Naive thymus-derived CD4-positive, alpha-beta T cell (primary cell): Measurements from ENCODE around the gene GABRB1. TPM values are rescaled to one million over a fixed set of nuclear protein-coding genes. Genes with fewer than 3 reads are reported as not detected.
A peak's percentile ranks its signal among the peaks of the same experiment; 100 is the strongest.

Experiments
- ATAC-seq: fragments of 150-1000 bp; cut with Tn5 transposase; 2 replicates; pipeline ENCODE4 v1.10.0; 2021; ENCODE audit warnings: mild to moderate bottlenecking, moderate library complexity
- CTCF ChIA-PET: fragments of 350-600 bp; sonication (Branson Sonifier 250); formaldehyde crosslinking; loops from one replicate; lab custom pipeline; 2021; ENCODE audit warnings: antibody characterized with exemption; lab: Charles Lee
- POLR2A ChIA-PET: fragments of 350-600 bp; sonication (Branson Sonifier 250); formaldehyde crosslinking; loops from one replicate; lab custom pipeline; 2021; ENCODE audit warnings: antibody characterized with exemption, inconsistent platforms; lab: Charles Lee
- DNase-seq, 9 donors: peaks; one replicate each; pipeline versions ENCODE4 v3.0.0 to v3.0.0-alpha.2; 2020 to 2022; ENCODE audit warnings: mixed read lengths in 1 of 9
- H3K27ac ChIP-seq: one replicate; pipeline ENCODE4 v1.7.0; 2013; ENCODE audit warnings: mild to moderate bottlenecking, low read depth, low read length, moderate library complexity
- H3K27me3 ChIP-seq, 2 donors: one replicate each; pipeline ENCODE4 v1.7.0; 2013; ENCODE audit warnings: low read length in 2 of 2, mild to moderate bottlenecking in 2 of 2, moderate library complexity in 2 of 2; ENCODE audit not compliant: control insufficient read depth in 2 of 2, insufficient read depth in 2 of 2
- H3K36me3 ChIP-seq, 3 experiments: 1 replicate in 2 of 3; 2 replicates in 1 of 3; pipeline ENCODE4 v1.7.0; 2013; ENCODE audit warnings: low read length in 3 of 3, mild to moderate bottlenecking in 3 of 3, moderate library complexity in 1 of 3; ENCODE audit not compliant: insufficient read depth in 3 of 3, control insufficient read depth in 2 of 3
- H3K4me1 ChIP-seq, 2 donors: one replicate each; pipeline ENCODE4 v1.7.0; 2013; ENCODE audit warnings: low read length in 2 of 2, mild to moderate bottlenecking in 2 of 2, moderate library complexity in 1 of 2; ENCODE audit not compliant: control insufficient read depth in 2 of 2, insufficient read depth in 2 of 2
- H3K4me3 ChIP-seq: 2 replicates; pipeline ENCODE4 v1.7.0; 2013; ENCODE audit warnings: mild to moderate bottlenecking, low read length
- H3K9me3 ChIP-seq, 3 experiments: 1 replicate in 2 of 3; 2 replicates in 1 of 3; pipeline ENCODE4 v1.7.0; 2013; ENCODE audit warnings: low read length in 3 of 3; ENCODE audit not compliant: control insufficient read depth in 2 of 3
- H3K27ac Mint-ChIP-seq, 9 donors: one replicate each; pipeline ENCODE4 v1.8.0; 2020 to 2022; ENCODE audit warnings: mixed read lengths in 9 of 9, mild to moderate bottlenecking in 8 of 9, moderate library complexity in 5 of 9, inconsistent platforms in 2 of 9
- H3K27me3 Mint-ChIP-seq, 5 donors: one replicate each; pipeline ENCODE4 v1.8.0; 2021 to 2022; ENCODE audit warnings: mixed read lengths in 5 of 5, mild to moderate bottlenecking in 1 of 5
- H3K36me3 Mint-ChIP-seq, 5 donors: one replicate each; pipeline ENCODE4 v1.8.0; 2020 to 2022; ENCODE audit warnings: mixed read lengths in 5 of 5, mild to moderate bottlenecking in 3 of 5, inconsistent platforms in 1 of 5
- H3K4me1 Mint-ChIP-seq, 7 donors: one replicate each; pipeline ENCODE4 v1.8.0; 2020 to 2022; ENCODE audit warnings: mixed read lengths in 7 of 7, mild to moderate bottlenecking in 3 of 7, inconsistent platforms in 1 of 7
- H3K4me3 Mint-ChIP-seq, 10 donors: one replicate each; pipeline ENCODE4 v1.8.0; 2020 to 2022; ENCODE audit warnings: mild to moderate bottlenecking in 10 of 10, mixed read lengths in 10 of 10, moderate library complexity in 6 of 10, inconsistent platforms in 2 of 10
- H3K9me3 Mint-ChIP-seq, 11 donors: one replicate each; pipeline ENCODE4 v1.8.0; 2020 to 2022; ENCODE audit warnings: mixed read lengths in 11 of 11, mild to moderate bottlenecking in 4 of 11, inconsistent platforms in 1 of 11, moderate library complexity in 1 of 11
- intact Hi-C, 2 donors: fragments of 100-400 bp; cut with micrococcal nuclease; formaldehyde crosslinking; loops; one replicate each; pipeline ENCODE4 v1.15.1; 2023
- polyA plus RNA-seq, 2 donors: library from polyadenylated mRNA; unstranded; fragments of 300-500 nt; fragmentation: Illumina TruSeq; gene quantifications; one replicate each; pipeline ENCODE4 v1.2.3, GENCODE V29; 2021
- total RNA-seq, 6 experiments: library from RNA in 5 of 6; stranded (reverse) in 5 of 6; gene quantifications; 1 replicate in 5 of 6; 2 replicates in 1 of 6; pipeline ENCODE4 v1.2.3 and lab custom pipeline; 2021 to 2026

Gene GABRB1
- total and polyA plus RNA-seq, 7 experiments from 2014 or later, result not detected

- intact Hi-C loops, result loop anchor here (1.0 to 10.0 kb wide), 13 partner anchors 9 to 1367 kb away; partner anchors contain the start of genes ATP10D (in 2 of the 2), NFXL1 (in 2 of the 2), SLAIN2 (in 2 of the 2) and FRYL (in 1 of the 2)
- Mint-ChIP-seq H3K27ac (peak within 1 kb of the TSS; percentile 76 to 97 (median 95)), H3K4me1 (peaks cover 20 to 48% (median 38%) of the 10 kb centered on the region in 7 donors), H3K9me3 (no peaks in the 10 kb centered on the region), H3K4me3 (peak within 1 kb of the TSS; percentile 77 to 93 (median 90)), H3K27me3 (no peaks in the 10 kb centered on the region), H3K36me3 (peaks cover 0 to 13% (median 3%) of the 10 kb centered on the region in 5 donors)
- POLR2A ChIA-PET, result interaction anchor here (0.7 to 3.5 kb wide), 4 partner anchors 10 to 26 kb away, joined by 3 to 28 read pairs (median 4); partner anchors contain the start of gene ATP10D
- peak within 1 kb of the TSS; percentile 74 for H3K27ac ChIP-seq
- peak within 1 kb of the TSS; percentile 82 for H3K4me3 ChIP-seq
- DNase-seq, result peak; percentile 91 to 97 (median 95)
- H3K4me1 ChIP-seq, result peaks cover 9 to 17% of the 10 kb centered on the region in 2 donors
- peaks cover 0 to 7% (median 0%) of the 10 kb centered on the region in 3 experiments for H3K36me3 ChIP-seq
- CTCF ChIA-PET, result interaction anchor here (0.6 to 1.0 kb wide), 4 partner anchors 22 to 106 kb away, joined by 3 read pairs; partner anchors contain the start of gene ATP10D
- H3K27me3 ChIP-seq, result no peaks in the 10 kb centered on the region
- H3K9me3 ChIP-seq, result no peaks in the 10 kb centered on the region
- ATAC-seq, result peak; percentile 93
These were observed 432.0 kb downstream of the GABRB1 start, which contains the start of gene COMMD8 for GRCh38 chr4:47463235-47463956. COMMD8 (minus strand) TSS chr4:47463702; CDS start chr4:47463651, 51 bp downstream.

GRCh38 chr4:47465004-47465403 lies 433.6 kb downstream of the GABRB1 start:
- Histone ChIP-seq H3K9me3 (no peaks in the 10 kb centered on the region), H3K4me3 (no peak overlapping the region), H3K4me1 (peaks cover 9 to 17% of the 10 kb centered on the region in 2 donors), H3K27ac (no peak overlapping the region), H3K27me3 (no peaks in the 10 kb centered on the region), H3K36me3 (no peaks in the 10 kb centered on the region)
- Mint-ChIP-seq H3K36me3 (peaks cover 0 to 1% (median 0%) of the 10 kb centered on the region in 5 donors), H3K4me3 (no peak overlapping the region), H3K4me1 (peaks cover 20 to 35% (median 31%) of the 10 kb centered on the region in 7 donors), H3K27me3 (peaks cover 0 to 7% (median 5%) of the 10 kb centered on the region in 5 donors), H3K9me3 (no peaks in the 10 kb centered on the region), H3K27ac (peak overlapping the region in 1 of 9 donors; percentile 97)
- POLR2A ChIA-PET, result interaction anchor here (3.5 kb wide), 1 partner anchor 19 kb away, joined by 28 read pairs; the partner anchor contains the start of gene ATP10D
- DNase-seq, result no peak
- no peak for ATAC-seq
- intact Hi-C loops, result loop anchor here in 1 of 2 donors (10.0 kb wide), 2 partner anchors 450 to 810 kb away; no protein-coding TSS in a partner anchor
- CTCF ChIA-PET, result interaction anchor here (0.5 kb wide), 1 partner anchor 881 kb away, joined by 3 read pairs; no protein-coding TSS in a partner anchor

- Mint-ChIP-seq H3K36me3 (peaks cover 0 to 1% (median 0%) of the 10 kb centered on the region in 5 donors), H3K4me3 (no peak overlapping the region), H3K27me3 (peaks cover 0 to 9% (median 5%) of the 10 kb centered on the region in 5 donors), H3K27ac (no peak overlapping the region), H3K4me1 (peaks cover 13 to 26% (median 23%) of the 10 kb centered on the region in 7 donors), H3K9me3 (no peaks in the 10 kb centered on the region)
- Histone ChIP-seq H3K36me3 (no peaks in the 10 kb centered on the region), H3K9me3 (no peaks in the 10 kb centered on the region), H3K27ac (no peak overlapping the region), H3K27me3 (no peaks in the 10 kb centered on the region), H3K4me3 (no peak overlapping the region), H3K4me1 (peaks cover 9 to 17% of the 10 kb centered on the region in 2 donors)
- intact Hi-C loops, result loop anchor here in 1 of 2 donors (10.0 kb wide), 2 partner anchors 451 to 809 kb away; no protein-coding TSS in a partner anchor
- no peak for DNase-seq
- POLR2A ChIA-PET, result no interaction called here
- ATAC-seq, result no peak
- CTCF ChIA-PET, result no interaction called here
These were observed 434.9 kb downstream of the GABRB1 start for GRCh38 chr4:47466056-47466785.

- H3K4me1 ChIP-seq, result peaks cover 0 to 3% of the 10 kb centered on the region in 2 donors
- ATAC-seq (no peak), DNase-seq (no peak)
- no peaks in the 10 kb centered on the region for H3K9me3 ChIP-seq
- H3K36me3 Mint-ChIP-seq, result no peaks in the 10 kb centered on the region
- H3K27me3 ChIP-seq, result no peaks in the 10 kb centered on the region
- H3K9me3 Mint-ChIP-seq, result no peaks in the 10 kb centered on the region
- H3K27ac Mint-ChIP-seq, result no peak overlapping the region
- H3K4me3 ChIP-seq, result no peak overlapping the region
- intact Hi-C loops, result loop anchor here in 1 of 2 donors (10.0 kb wide), 2 partner anchors 454 to 806 kb away; no protein-coding TSS in a partner anchor
- POLR2A ChIA-PET, result no interaction called here
- H3K4me3 Mint-ChIP-seq, result no peak overlapping the region
- no peaks in the 10 kb centered on the region for H3K36me3 ChIP-seq
- CTCF ChIA-PET, result no interaction called here
- peaks cover 0 to 3% (median 2%) of the 10 kb centered on the region in 7 donors for H3K4me1 Mint-ChIP-seq
- no peak overlapping the region for H3K27ac ChIP-seq
- peaks cover 5 to 25% (median 12%) of the 10 kb centered on the region in 5 donors for H3K27me3 Mint-ChIP-seq
These were observed 437.5 kb downstream of the GABRB1 start for GRCh38 chr4:47468706-47469365.

GRCh38 chr4:47469951-47470350 lies 438.6 kb downstream of the GABRB1 start:
- Mint-ChIP-seq H3K4me3 (no peak overlapping the region), H3K27me3 (peaks cover 5 to 27% (median 12%) of the 10 kb centered on the region in 5 donors), H3K9me3 (no peaks in the 10 kb centered on the region), H3K27ac (no peak overlapping the region), H3K36me3 (no peaks in the 10 kb centered on the region), H3K4me1 (peaks cover 0 to 2% (median 0%) of the 10 kb centered on the region in 7 donors)
- no peaks in the 10 kb centered on the region for H3K4me1 ChIP-seq
- H3K27ac ChIP-seq, result no peak overlapping the region
- DNase-seq, result no peak
- ChIA-PET CTCF (no interaction called here), POLR2A (no interaction called here)
- no peaks in the 10 kb centered on the region for H3K9me3 ChIP-seq
- H3K27me3 ChIP-seq, result no peaks in the 10 kb centered on the region
- no peak overlapping the region for H3K4me3 ChIP-seq
- intact Hi-C loops, result loop anchor here in 1 of 2 donors (10.0 kb wide), 2 partner anchors 455 to 805 kb away; no protein-coding TSS in a partner anchor
- H3K36me3 ChIP-seq, result no peaks in the 10 kb centered on the region
- ATAC-seq, result no peak

- no peaks in the 10 kb centered on the region for H3K9me3 ChIP-seq
- Mint-ChIP-seq H3K27ac (no peak overlapping the region), H3K4me3 (no peak overlapping the region), H3K36me3 (no peaks in the 10 kb centered on the region), H3K9me3 (no peaks in the 10 kb centered on the region), H3K4me1 (peaks cover 0 to 2% (median 0%) of the 10 kb centered on the region in 7 donors), H3K27me3 (peaks cover 5 to 27% (median 12%) of the 10 kb centered on the region in 5 donors)
- H3K4me3 ChIP-seq, result no peak overlapping the region
- no peak for DNase-seq
- no peaks in the 10 kb centered on the region for H3K36me3 ChIP-seq
- H3K4me1 ChIP-seq, result no peaks in the 10 kb centered on the region
- no peaks in the 10 kb centered on the region for H3K27me3 ChIP-seq
- ChIA-PET POLR2A (interaction anchor here (0.6 kb wide), 1 partner anchor 9 kb away, joined by 4 read pairs; no protein-coding TSS in a partner anchor), CTCF (no interaction called here)
- ATAC-seq, result no peak
- intact Hi-C loops, result no loop called here
- no peak overlapping the region for H3K27ac ChIP-seq
These were observed 439.7 kb downstream of the GABRB1 start for GRCh38 chr4:47471064-47471463.
